GM18505 (cell line): ENCODE measurements around the gene CNOT3.

ENCODE experiments used
- ATAC-seq: cut with Tn5 transposase; IDR thresholded peaks from one replicate; pipeline ENCODE4 v1.9.1; 2021; ENCODE audit not compliant: unreplicated experiment
- POLR2A ChIP-seq: IDR thresholded peaks from 4 replicates; pipeline ENCODE4 v1.6.1; 2011; ENCODE audit warnings: borderline replicate concordance; ENCODE audit not compliant: insufficient read depth, insufficient read length; ENCODE audit errors: extremely low read depth

CNOT3 gene

DNA sequence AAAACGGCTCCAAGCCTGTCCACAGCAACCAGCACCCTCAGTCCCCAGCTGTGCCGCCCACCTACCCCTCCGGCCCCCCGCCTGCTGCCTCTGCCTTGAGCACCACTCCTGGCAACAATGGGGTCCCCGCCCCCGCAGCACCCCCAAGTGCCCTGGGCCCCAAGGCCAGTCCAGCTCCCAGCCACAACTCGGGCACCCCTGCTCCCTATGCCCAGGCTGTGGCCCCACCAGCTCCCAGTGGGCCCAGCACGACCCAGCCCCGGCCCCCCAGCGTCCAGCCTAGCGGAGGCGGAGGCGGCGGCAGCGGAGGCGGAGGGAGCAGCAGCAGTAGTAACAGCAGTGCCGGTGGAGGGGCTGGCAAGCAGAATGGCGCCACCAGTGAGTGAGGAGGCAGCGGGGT, 10.6 kb downstream of the CNOT3 start:
- no peak for TF ChIP-seq POLR2A

GRCh38 chr19:54149021-54149812, 11.7 kb downstream of the CNOT3 start:
- no peak for ATAC-seq
- no peak for TF ChIP-seq POLR2A

More for the DNA sequence above, 10.6 kb downstream of the CNOT3 start:
- ATAC-seq = no peak

DNA sequence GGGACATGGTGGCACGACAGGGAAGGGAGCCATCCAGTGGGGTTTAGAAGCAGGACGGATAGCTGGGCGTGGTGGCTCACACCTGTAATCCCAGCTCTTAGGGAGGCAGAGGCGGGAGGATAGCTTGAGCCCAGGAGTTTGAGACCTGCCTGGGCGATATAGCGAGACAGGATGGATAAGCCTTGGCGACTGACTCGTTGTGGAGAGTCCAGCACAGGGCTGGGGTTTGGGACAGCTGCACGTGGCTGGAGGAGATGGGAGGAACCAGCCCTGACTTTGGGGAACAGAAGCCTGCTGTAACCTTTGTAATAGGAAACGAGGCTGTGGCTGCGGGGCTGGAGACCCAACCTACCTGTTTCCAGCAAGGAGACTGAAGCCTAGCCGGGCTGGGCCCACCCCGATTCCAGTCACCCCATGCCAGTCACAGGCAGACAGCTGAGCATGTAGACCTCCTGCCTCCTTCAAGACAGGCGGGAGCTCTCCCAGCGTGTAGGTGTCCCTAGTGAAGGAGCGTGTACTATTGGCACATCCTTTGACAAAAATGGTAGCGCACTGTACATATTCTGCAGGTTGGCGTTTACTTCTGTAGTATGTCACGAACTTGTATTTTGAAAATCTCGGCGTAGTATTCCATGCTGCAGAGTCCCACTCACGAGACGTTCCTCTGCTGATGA, 13.9 kb downstream of the CNOT3 start:
- ATAC-seq = no peak
- no peak for TF ChIP-seq POLR2A

DNA sequence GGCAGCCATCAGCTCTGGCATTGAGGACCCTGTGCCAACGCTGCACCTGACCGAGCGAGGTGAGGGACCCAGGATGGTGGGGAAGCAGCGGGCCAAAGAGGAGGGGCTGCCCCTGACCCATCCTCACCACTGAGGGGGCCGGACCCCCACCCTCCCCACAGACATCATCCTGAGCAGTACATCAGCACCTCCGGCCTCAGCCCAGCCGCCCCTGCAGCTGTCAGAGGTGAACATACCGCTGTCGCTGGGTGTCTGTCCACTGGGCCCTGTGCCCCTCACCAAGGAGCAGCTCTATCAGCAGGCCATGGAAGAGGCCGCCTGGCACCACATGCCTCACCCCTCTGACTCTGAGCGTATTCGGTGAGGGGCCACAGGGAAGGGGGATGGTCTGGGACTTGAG, 14.7 kb downstream of the CNOT3 start:
- no peak for TF ChIP-seq POLR2A
- ATAC-seq = no peak

DNA sequence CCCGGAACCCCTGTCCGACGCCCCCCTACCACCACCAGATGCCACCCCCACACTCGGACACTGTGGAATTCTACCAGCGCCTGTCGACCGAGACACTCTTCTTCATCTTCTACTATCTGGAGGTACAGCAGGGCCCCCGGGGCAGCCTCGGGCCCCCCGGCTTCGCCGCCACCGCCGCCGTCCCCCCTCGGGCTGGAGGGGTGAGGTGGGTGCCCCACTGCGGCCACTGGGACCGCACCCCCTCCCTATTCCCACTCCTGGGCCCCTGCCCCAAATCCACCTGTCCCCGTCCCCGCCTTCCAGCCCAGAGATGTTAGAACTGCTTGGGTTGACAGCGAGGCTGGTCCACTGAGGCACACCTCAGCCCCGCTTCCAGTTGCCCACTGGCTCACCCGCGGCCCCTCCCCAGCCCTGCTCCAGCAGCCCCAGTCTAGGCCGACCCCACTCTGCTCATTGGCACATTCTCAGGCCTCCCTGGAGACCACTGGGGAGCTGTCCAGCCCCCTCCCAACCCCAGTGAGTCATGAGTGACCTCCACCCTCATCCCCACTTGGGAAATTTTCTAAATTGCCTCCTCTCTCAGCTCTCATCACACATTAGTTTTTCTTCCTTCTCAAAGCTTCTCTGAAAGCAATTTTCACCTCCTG, 15.4 kb downstream of the CNOT3 start:
- peak; percentile 32 for TF ChIP-seq POLR2A
- ATAC-seq = no peak

DNA sequence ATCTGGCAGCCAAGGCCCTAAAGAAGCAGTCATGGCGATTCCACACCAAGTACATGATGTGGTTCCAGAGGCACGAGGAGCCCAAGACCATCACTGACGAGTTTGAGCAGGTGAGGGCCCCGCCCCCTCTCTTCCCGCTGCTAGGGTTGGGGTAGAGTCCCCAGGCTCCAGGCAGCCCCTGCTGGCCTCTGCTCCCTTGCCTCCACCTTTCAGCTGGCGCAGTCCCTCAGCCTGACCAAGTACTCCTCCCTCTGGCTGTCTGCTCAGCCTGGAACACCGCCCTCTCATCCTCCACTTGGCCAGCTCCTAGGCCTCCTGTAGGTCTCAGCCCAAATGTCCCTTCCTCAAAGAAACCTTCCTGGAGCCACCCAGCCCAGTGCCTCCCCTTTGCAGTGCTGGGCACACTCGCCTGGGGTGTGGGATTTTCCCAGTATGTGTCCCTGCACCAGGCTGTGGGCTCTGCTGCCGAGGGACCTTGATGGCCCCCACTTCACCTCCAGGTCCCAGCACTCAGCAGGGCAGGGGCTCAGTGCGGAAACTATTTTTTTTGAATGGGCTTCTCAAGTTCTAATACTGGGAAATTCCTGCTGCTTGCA, 16.3 kb downstream of the CNOT3 start:
- ATAC-seq = no peak
- no peak for TF ChIP-seq POLR2A

DNA sequence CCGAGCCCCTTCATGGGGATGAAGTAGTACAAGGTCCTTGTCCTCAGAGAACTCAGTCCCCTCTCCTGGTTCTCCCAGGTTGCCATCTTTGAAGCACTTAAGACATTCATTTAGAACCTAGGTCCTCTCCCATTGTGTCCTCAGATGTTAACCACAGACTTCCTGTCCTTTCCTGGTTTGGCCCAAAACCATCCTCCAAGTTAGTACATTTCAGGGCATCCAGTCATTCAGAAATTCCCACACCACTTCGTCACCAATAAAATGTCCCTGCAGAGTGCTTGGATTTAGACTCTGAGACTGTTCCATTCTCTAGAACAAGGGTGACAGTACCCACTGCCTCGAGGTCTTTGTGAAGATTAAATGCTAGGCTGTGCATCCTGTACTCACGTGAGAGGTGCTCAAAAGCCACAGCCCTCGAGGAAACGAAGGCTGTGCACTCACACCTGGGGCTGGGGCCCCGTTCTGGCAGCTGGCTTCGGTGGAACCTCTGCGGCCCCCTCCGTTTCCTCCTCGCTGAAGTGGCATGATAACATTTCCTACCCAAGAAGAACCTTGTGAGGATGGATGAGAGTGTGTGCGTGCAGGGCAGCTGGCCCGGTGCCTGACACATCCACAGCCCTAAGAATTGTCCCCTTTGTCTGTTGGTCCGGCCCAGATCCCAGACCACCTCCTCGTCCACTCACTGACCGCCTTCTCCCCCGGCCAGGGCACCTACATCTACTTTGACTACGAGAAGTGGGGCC, 17.2 kb downstream of the CNOT3 start:
- TF ChIP-seq POLR2A = no peak

GRCh38 chr19:54155694-54156093, 18.1 kb downstream of the CNOT3 start:
- ATAC-seq = no peak
- TF ChIP-seq POLR2A = no peak

More for the DNA sequence above, 17.2 kb downstream of the CNOT3 start:
- ATAC-seq = no peak

DNA sequence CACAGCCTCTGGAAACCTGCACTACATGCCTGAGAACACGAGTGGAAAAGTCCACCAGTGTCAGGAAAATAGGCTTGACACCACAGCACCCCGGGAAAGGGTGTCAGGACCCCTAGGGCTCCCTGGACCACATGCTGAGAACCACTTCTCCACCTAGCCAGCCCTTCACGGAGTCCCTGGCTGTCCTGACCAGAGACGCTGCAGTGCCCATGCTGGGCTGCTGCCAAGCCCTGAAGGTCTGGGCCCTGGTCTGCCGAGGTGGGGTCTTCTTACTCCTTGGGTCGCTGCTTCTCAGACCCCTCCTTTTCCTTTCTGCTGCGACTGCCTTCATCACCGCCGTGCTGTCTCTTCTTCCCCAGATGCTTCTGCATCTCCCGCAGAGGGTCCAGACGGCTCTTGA, 18.9 kb downstream of the CNOT3 start:
- no peak for ATAC-seq
- no peak for TF ChIP-seq POLR2A

DNA sequence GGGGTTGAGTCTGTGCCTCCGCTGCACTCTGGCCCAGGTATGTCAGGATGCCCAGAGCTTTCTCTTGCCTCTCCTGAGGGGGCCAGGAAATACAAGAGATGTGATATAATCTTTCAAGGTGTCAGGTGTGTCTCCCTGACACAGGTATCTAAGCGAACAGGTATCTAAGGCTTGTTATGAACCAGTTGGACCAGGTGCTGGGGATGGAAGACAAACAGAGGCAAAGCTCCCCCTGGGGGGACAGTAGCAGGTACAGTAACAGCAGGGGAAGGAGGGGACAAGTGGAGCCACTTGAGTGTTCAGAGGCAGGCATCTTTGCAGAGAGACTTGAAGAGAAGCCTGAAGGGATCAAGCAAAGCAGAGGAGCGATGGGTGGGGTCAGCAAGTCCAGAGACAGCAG, 19.4 kb downstream of the CNOT3 start:
- no peak for ATAC-seq
- TF ChIP-seq POLR2A = no peak

DNA sequence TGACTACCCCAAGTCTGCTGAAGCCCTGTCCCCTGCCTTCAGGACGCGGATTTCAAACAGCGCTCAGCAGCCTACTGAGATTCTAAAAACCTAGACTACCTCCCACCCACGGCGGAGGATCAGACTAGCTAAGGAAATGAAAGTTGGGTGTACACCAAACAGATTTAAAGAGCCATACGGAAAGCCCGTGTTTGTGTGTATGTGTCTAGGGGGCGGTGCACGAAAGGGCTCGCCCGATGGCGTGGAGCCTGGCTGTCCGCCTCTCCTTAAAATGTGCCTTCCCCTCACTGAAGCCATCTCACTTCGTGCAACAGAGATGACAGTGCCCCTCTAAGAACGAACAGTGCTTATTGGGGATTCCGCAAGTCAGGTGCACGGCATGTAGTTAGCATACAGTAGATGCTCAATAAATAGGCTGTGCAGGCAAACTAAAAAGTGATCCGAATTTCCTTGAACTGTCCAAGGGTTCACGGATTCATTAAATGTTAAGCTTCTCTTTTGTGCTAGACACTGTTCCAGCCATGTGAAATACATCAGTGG, 21.3 kb downstream of the CNOT3 start:
- TF ChIP-seq POLR2A = no peak
- no peak for ATAC-seq

GRCh38 chr19:54159352-54160181, 22.0 kb downstream of the CNOT3 start, which contains the start of gene LENG1:
LENG1 (minus strand) TSS chr19:54159721; CDS start chr19:54159695, 26 bp downstream.
- peak; percentile 74 for ATAC-seq
- TF ChIP-seq POLR2A = peak; percentile 92

- peak; percentile 4 for ATAC-seq
- no peak for TF ChIP-seq POLR2A
These were observed 22.7 kb downstream of the CNOT3 start for GRCh38 chr19:54160182-54160811.
